Keratinocyte (primary cell): ENCODE data around the gene CLMN. TPM values are rescaled to one million over a fixed set of nuclear protein-coding genes. Genes with fewer than 3 reads are reported as not detected.

Experiments used
- DNase-seq: peaks from one replicate; pipeline ENCODE4 v3.0.0-alpha.2; 2011; ENCODE audit warnings: low read depth, missing footprints, low spot score
- FAIRE-seq: peaks from 2 replicates; lab custom pipeline; 2011; peaks lifted over from hg19 to GRCh38; lab: Jason Lieb, UNC
- H2AFZ ChIP-seq: 2 replicates; pipeline ENCODE4 v1.6.0; 2012; ENCODE audit warnings: low read length, control low read depth, inconsistent platforms; ENCODE audit not compliant: control insufficient read depth
- H3K27ac ChIP-seq: 2 replicates; pipeline ENCODE4 v1.5.1; 2011; ENCODE audit warnings: low read length; ENCODE audit not compliant: control insufficient read depth, insufficient read depth
- H3K27me3 ChIP-seq: 3 replicates; pipeline ENCODE4 v1.6.0; 2011; ENCODE audit warnings: low read length; ENCODE audit not compliant: control insufficient read depth, insufficient read depth; ENCODE audit errors: extremely low read depth
- H3K36me3 ChIP-seq, 2 experiments: 2 replicates in 1 of 2; 3 replicates in 1 of 2; pipeline ENCODE4 v1.5.1; 2011; ENCODE audit warnings: low read length in 2 of 2, mild to moderate bottlenecking in 1 of 2; ENCODE audit not compliant: control insufficient read depth in 2 of 2, insufficient read depth in 2 of 2; ENCODE audit errors: extremely low read depth in 1 of 2
- H3K4me1 ChIP-seq: 3 replicates; pipeline ENCODE4 v1.5.1; 2011; ENCODE audit warnings: low read length; ENCODE audit not compliant: control insufficient read depth, insufficient read depth; ENCODE audit errors: extremely low read depth
- H3K4me2 ChIP-seq: 3 replicates; pipeline ENCODE4 v1.6.0; 2011; ENCODE audit warnings: low read depth, low read length; ENCODE audit not compliant: control insufficient read depth, insufficient read depth; ENCODE audit errors: extremely low read depth
- H3K4me3 ChIP-seq, 3 experiments: fragments of 200-600 bp in 1 of 3; sonication (generic) in 1 of 3; 2 replicates in 2 of 3; 3 replicates in 1 of 3; pipeline ENCODE4 v1.5.1; 2011 to 2016; ENCODE audit warnings: low read length in 3 of 3, mild to moderate bottlenecking in 3 of 3, control low read depth in 2 of 3, inconsistent platforms in 1 of 3, low read depth in 1 of 3, mixed read lengths in 1 of 3, mixed run types in 1 of 3, moderate library complexity in 1 of 3; ENCODE audit not compliant: control insufficient read depth in 2 of 3, insufficient read depth in 2 of 3; ENCODE audit errors: extremely low read depth in 1 of 3
- H3K79me2 ChIP-seq: 2 replicates; pipeline ENCODE4 v1.6.0; 2012; ENCODE audit warnings: low read length; ENCODE audit not compliant: control insufficient read depth, insufficient read depth
- H3K9ac ChIP-seq: 3 replicates; pipeline ENCODE4 v1.6.0; 2011; ENCODE audit warnings: low read length; ENCODE audit not compliant: control insufficient read depth, insufficient read depth; ENCODE audit errors: extremely low read depth
- H3K9me1 ChIP-seq: 3 replicates; pipeline ENCODE4 v1.6.0; 2011; ENCODE audit warnings: low read length; ENCODE audit not compliant: control insufficient read depth, insufficient read depth; ENCODE audit errors: extremely low read depth
- H3K9me3 ChIP-seq: 2 replicates; pipeline ENCODE4 v1.5.1; 2012; ENCODE audit warnings: low read depth, low read length; ENCODE audit not compliant: control insufficient read depth
- H4K20me1 ChIP-seq: 3 replicates; pipeline ENCODE4 v1.6.0; 2011; ENCODE audit warnings: low read length; ENCODE audit not compliant: control insufficient read depth, insufficient read depth; ENCODE audit errors: extremely low read depth
- EZH2 ChIP-seq: IDR thresholded peaks from one replicate; pipeline ENCODE4 v1.6.1; 2012; ENCODE audit warnings: inconsistent platforms, mild to moderate bottlenecking, low read length, moderate library complexity
- dilution Hi-C: fragments of 300-500 bp; cut with MboI; formaldehyde crosslinking; loops from one replicate; pipeline ENCODE4 v1.7.0; 2020; ENCODE audit warnings: low sequenced_read_pairs; ENCODE audit not compliant: extremely low pct_ligation_motif_present
- polyA plus RNA-seq, 5 experiments: library from polyadenylated mRNA; depleted of rRNA in 3 of 5; stranded (reverse) in 3 of 5; stranded (forward) in 1 of 5; unstranded in 1 of 5; fragments of >200 nt; gene quantifications; 1 replicate in 1 of 5; 2 replicates in 3 of 5; 3 replicates in 1 of 5; pipeline versions ENCODE4 v1.2.1 to v1.2.3, GENCODE V29; 2011 to 2012; ENCODE audit warnings: missing spikeins in 2 of 5, low read depth in 1 of 5, low replicate concordance in 1 of 5
- TF ChIP-seq, protein P1 (sequence below), 3 experiments: IDR thresholded peaks in 1 of 3; conservative IDR thresholded peaks in 1 of 3; optimal IDR thresholded peaks in 1 of 3; 2 replicates in 2 of 3; 3 replicates in 1 of 3; pipeline versions ENCODE3 to v1.5.1; 2011; ENCODE audit warnings: low read length in 3 of 3, mild to moderate bottlenecking in 3 of 3, moderate library complexity in 2 of 3, control low read depth in 1 of 3, inconsistent platforms in 1 of 3; ENCODE audit not compliant: insufficient read depth in 2 of 3; ENCODE audit errors: extremely low read depth in 1 of 3

CLMN gene
- polyA plus RNA-seq, 1 donor (not counting 4 experiments of a cell fraction or from before 2014, with no cell fraction given) = 6.1 TPM

- no peaks in the 10 kb centered on the region for H3K9me3 ChIP-seq
- no peak overlapping the region for H3K4me3 ChIP-seq
- DNase-seq = no peak
- FAIRE-seq = no peak
- no peak overlapping the region for H3K27ac ChIP-seq
- H3K4me1 ChIP-seq = no peaks in the 10 kb centered on the region
- no peaks in the 10 kb centered on the region for H3K79me2 ChIP-seq
- dilution Hi-C loops = no loop called here
- no peaks in the 10 kb centered on the region for H3K9me1 ChIP-seq
- no peaks in the 10 kb centered on the region for H3K27me3 ChIP-seq
- no peak for TF ChIP-seq EZH2
- TF ChIP-seq, protein P1, sequence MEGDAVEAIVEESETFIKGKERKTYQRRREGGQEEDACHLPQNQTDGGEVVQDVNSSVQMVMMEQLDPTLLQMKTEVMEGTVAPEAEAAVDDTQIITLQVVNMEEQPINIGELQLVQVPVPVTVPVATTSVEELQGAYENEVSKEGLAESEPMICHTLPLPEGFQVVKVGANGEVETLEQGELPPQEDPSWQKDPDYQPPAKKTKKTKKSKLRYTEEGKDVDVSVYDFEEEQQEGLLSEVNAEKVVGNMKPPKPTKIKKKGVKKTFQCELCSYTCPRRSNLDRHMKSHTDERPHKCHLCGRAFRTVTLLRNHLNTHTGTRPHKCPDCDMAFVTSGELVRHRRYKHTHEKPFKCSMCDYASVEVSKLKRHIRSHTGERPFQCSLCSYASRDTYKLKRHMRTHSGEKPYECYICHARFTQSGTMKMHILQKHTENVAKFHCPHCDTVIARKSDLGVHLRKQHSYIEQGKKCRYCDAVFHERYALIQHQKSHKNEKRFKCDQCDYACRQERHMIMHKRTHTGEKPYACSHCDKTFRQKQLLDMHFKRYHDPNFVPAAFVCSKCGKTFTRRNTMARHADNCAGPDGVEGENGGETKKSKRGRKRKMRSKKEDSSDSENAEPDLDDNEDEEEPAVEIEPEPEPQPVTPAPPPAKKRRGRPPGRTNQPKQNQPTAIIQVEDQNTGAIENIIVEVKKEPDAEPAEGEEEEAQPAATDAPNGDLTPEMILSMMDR (optimal IDR thresholded peaks at IDR 0.05 in 1 of 3, IDR thresholded peaks at IDR 0.05 in 1 of 3, conservative IDR thresholded peaks at IDR 0.05 in 1 of 3; ENCODE audit: extremely low read depth in 1 of 3, insufficient read depth in 2 of 3, low read length in 3 of 3) = no peak
- H3K9ac ChIP-seq = no peak overlapping the region
- peaks cover 3% of the 10 kb centered on the region for H4K20me1 ChIP-seq
- H2AFZ ChIP-seq = no peak overlapping the region
- H3K36me3 ChIP-seq = peaks cover 0 to 5% of the 10 kb centered on the region in 2 experiments
- H3K4me2 ChIP-seq = no peak overlapping the region
Observed at GRCh38 chr14:95189367-95190132, 130.2 kb downstream of the CLMN start.

DNA sequence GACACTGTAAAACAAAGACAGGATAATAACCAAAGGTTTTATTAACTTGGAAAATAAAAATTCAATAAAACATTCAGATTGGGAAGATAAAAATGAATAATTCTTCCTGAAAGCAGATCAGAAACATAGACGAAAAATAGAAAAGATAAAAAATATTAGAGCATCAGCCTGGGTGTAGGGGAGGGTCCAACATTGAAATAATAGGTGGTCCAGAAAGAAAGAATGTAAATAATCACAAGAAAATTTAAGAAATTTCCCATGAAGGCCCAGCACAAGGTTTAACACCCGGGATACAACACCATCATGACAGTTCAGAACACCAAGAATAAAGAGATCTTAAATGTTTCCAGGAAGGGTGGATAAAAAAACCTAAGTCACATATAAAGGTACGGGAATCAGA is 131.3 kb downstream of the CLMN start:
- no peak overlapping the region for H3K4me2 ChIP-seq

More for the DNA sequence above, 131.3 kb downstream of the CLMN start:
- H4K20me1 ChIP-seq = peaks cover 3% of the 10 kb centered on the region
- no peak overlapping the region for H3K27ac ChIP-seq
- no peaks in the 10 kb centered on the region for H3K27me3 ChIP-seq
- no peaks in the 10 kb centered on the region for H3K79me2 ChIP-seq
- dilution Hi-C loops = no loop called here
- peaks cover 0 to 5% of the 10 kb centered on the region in 2 experiments for H3K36me3 ChIP-seq
- no peaks in the 10 kb centered on the region for H3K9me3 ChIP-seq
- no peaks in the 10 kb centered on the region for H3K4me1 ChIP-seq
- no peak overlapping the region for H3K9ac ChIP-seq
- H3K9me1 ChIP-seq = no peaks in the 10 kb centered on the region
- H2AFZ ChIP-seq = no peak overlapping the region
- no peak overlapping the region for H3K4me3 ChIP-seq
- no peak for DNase-seq
- TF ChIP-seq EZH2 = no peak
- TF ChIP-seq, protein P1 (optimal IDR thresholded peaks at IDR 0.05 in 1 of 3, IDR thresholded peaks at IDR 0.05 in 1 of 3, conservative IDR thresholded peaks at IDR 0.05 in 1 of 3; ENCODE audit: extremely low read depth in 1 of 3, insufficient read depth in 2 of 3, low read length in 3 of 3) = no peak
- FAIRE-seq = no peak
